BE2C (cell line): Measurements from ENCODE around the gene CCDC32.
A peak's percentile ranks its signal among the peaks of the same experiment; 100 is the strongest.

Source experiments
- DNase-seq: peaks from one replicate; pipeline ENCODE4 v3.0.0-alpha.2; 2020
- H3K27me3 ChIP-seq: fragments of 250-450 bp; sonication (Bioruptor Pico); 2 replicates; pipeline ENCODE4 v1.5.1; 2020; ENCODE audit warnings: mild to moderate bottlenecking
- H3K36me3 ChIP-seq: fragments of 250-450 bp; sonication (Bioruptor Pico); 2 replicates; pipeline ENCODE4 v1.5.1; 2020; ENCODE audit warnings: mild to moderate bottlenecking
- H3K4me1 ChIP-seq: fragments of 250-450 bp; sonication (Bioruptor Pico); 2 replicates; pipeline ENCODE4 v1.5.1; 2020
- H3K4me3 ChIP-seq: 2 replicates; pipeline ENCODE4 v1.5.1; 2011; ENCODE audit warnings: low read depth, low read length
- H3K9me3 ChIP-seq: fragments of 250-450 bp; sonication (Bioruptor Pico); 2 replicates; pipeline ENCODE4 v1.5.1; 2020
- CTCF ChIP-seq: IDR thresholded peaks from 2 replicates; pipeline ENCODE4 v1.5.1; 2012; ENCODE audit warnings: mild to moderate bottlenecking, low read depth, low read length

The CCDC32 gene

GRCh38 chr15:40506964-40507571 is 57.8 kb downstream of the CCDC32 start:
- Histone ChIP-seq H3K4me3 (peak overlapping the region; percentile 33), H3K9me3 (no peaks in the 10 kb centered on the region), H3K4me1 (peaks cover 2% of the 10 kb centered on the region; the same call in 1 of the 2 replicates), H3K27me3 (no peaks in the 10 kb centered on the region), H3K36me3 (no peaks in the 10 kb centered on the region)
- peak; percentile 91 for DNase-seq
- peak; percentile 84 for TF ChIP-seq CTCF
